Neural cell (in vitro differentiated cells): Measurements from ENCODE around the gene TTC9B. TPM values are rescaled to one million over a fixed set of nuclear protein-coding genes. Genes with fewer than 3 reads are reported as not detected.

Experiments used
- H2AFZ ChIP-seq: fragments of 200-600, 300-800 bp; sonication (generic), shearing (Covaris generic); 2 replicates; pipeline ENCODE4 v1.6.0; 2014; ENCODE audit warnings: low read depth, mild to moderate bottlenecking, antibody characterized with exemption, low read length, moderate library complexity
- H3F3A ChIP-seq: fragments of 200-600 bp; shearing (Covaris generic); 2 replicates; pipeline ENCODE4 v1.6.1; 2016; ENCODE audit warnings: mild to moderate bottlenecking, moderate library complexity, mixed read lengths, antibody characterized with exemption, low read length; ENCODE audit not compliant: insufficient read depth, poor library complexity, severe bottlenecking
- H3K27ac ChIP-seq: fragments of 200-600, 300-800 bp; sonication (generic), shearing (Covaris generic); 2 replicates; pipeline ENCODE4 v1.5.1; 2014; ENCODE audit warnings: mild to moderate bottlenecking, low read length, moderate library complexity
- H3K27me3 ChIP-seq: fragments of 300-800, 200-600 bp; sonication (generic), shearing (Covaris generic); 2 replicates; pipeline ENCODE4 v1.6.0; 2014; ENCODE audit warnings: mild to moderate bottlenecking, low read depth, low read length, moderate library complexity; ENCODE audit not compliant: insufficient read depth
- H3K36me3 ChIP-seq: fragments of 300-800, 200-600 bp; sonication (generic), shearing (Covaris generic); 2 replicates; pipeline ENCODE4 v1.5.1; 2014; ENCODE audit warnings: mild to moderate bottlenecking, antibody characterized with exemption, low read length, moderate library complexity; ENCODE audit not compliant: insufficient read depth
- H3K4me2 ChIP-seq: fragments of 300-800, 200-600 bp; sonication (generic), shearing (Covaris generic); 2 replicates; pipeline ENCODE4 v1.6.0; 2014; ENCODE audit warnings: mild to moderate bottlenecking, low read length
- H3K4me3 ChIP-seq: fragments of 300-800, 200-600 bp; sonication (generic), shearing (Covaris generic); 2 replicates; pipeline ENCODE4 v1.5.1; 2014; ENCODE audit warnings: mild to moderate bottlenecking, low read length, moderate library complexity
- H3K79me2 ChIP-seq: fragments of 200-600 bp; shearing (Covaris generic); replicated peaks from 2 replicates; pipeline ENCODE4 v1.6.0; 2014; ENCODE audit warnings: mild to moderate bottlenecking, low read length, moderate library complexity; ENCODE audit not compliant: insufficient read depth
- H3K9ac ChIP-seq: fragments of 300-800, 200-600 bp; sonication (generic), shearing (Covaris generic); 2 replicates; pipeline ENCODE4 v1.6.1; 2016; ENCODE audit warnings: mild to moderate bottlenecking, low read length, mixed read lengths
- H3K9me2 ChIP-seq: fragments of 200-600 bp; shearing (Covaris generic); 2 replicates; pipeline ENCODE4 v1.6.1; 2016; ENCODE audit warnings: mild to moderate bottlenecking, low read length, mixed read lengths; ENCODE audit not compliant: insufficient read depth
- H3K9me3 ChIP-seq: fragments of 200-600, 300-800 bp; sonication (generic), shearing (Covaris generic); 2 replicates; pipeline ENCODE4 v1.6.1; 2016; ENCODE audit warnings: mild to moderate bottlenecking, mixed run types, low read length, moderate library complexity, mixed read lengths
- H4K20me1 ChIP-seq: fragments of 200-600 bp; shearing (Covaris generic); 2 replicates; pipeline ENCODE4 v1.6.1; 2016; ENCODE audit warnings: mild to moderate bottlenecking, mixed run types; ENCODE audit not compliant: insufficient read depth
- EP300 ChIP-seq: fragments of 450-650 bp; conservative IDR thresholded peaks from 2 replicates; pipeline ENCODE4 v1.6.1; 2014; ENCODE audit warnings: antibody characterized with exemption, mild to moderate bottlenecking, moderate library complexity; ENCODE audit not compliant: poor library complexity, severe bottlenecking
- EZH2 ChIP-seq: fragments of 200-600, 300-800 bp; shearing (Covaris generic), sonication (generic); IDR thresholded peaks from 2 replicates; pipeline ENCODE4 v1.6.1; 2014; ENCODE audit warnings: antibody characterized with exemption, low read length, borderline replicate concordance, mild to moderate bottlenecking; ENCODE audit not compliant: insufficient read depth, poor library complexity, severe bottlenecking
- MXI1 ChIP-seq: fragments of 450-650 bp; conservative IDR thresholded peaks from 2 replicates; pipeline ENCODE4 v1.6.1; 2014; ENCODE audit warnings: antibody characterized with exemption, mild to moderate bottlenecking; ENCODE audit not compliant: poor library complexity, severe bottlenecking
- POLR2AphosphoS5 ChIP-seq: IDR thresholded peaks from 2 replicates; pipeline ENCODE4 v1.6.1; 2012
- RAD21 ChIP-seq: fragments of 450-650 bp; conservative IDR thresholded peaks from 2 replicates; pipeline ENCODE4 v1.6.1; 2014; ENCODE audit warnings: antibody characterized with exemption, mild to moderate bottlenecking, moderate library complexity
- SMC3 ChIP-seq: fragments of 450-650 bp; conservative IDR thresholded peaks from 2 replicates; pipeline ENCODE4 v1.6.1; 2014; ENCODE audit warnings: antibody characterized with exemption, mild to moderate bottlenecking, moderate library complexity; ENCODE audit not compliant: poor library complexity
- TAF1 ChIP-seq: IDR thresholded peaks from 2 replicates; pipeline ENCODE4 v1.6.1; 2012; ENCODE audit warnings: low read depth
- polyA plus RNA-seq: library from polyadenylated mRNA; depleted of rRNA; stranded (reverse); fragments of >200 nt; gene quantifications from 2 replicates; pipeline ENCODE4 v1.2.3, GENCODE V29; 2014
- TF ChIP-seq, protein P1 (sequence below): fragments of 450-650 bp; IDR thresholded peaks from 2 replicates; pipeline ENCODE4 v1.5.1; 2014; ENCODE audit warnings: antibody characterized with exemption, mild to moderate bottlenecking, moderate library complexity; ENCODE audit not compliant: poor library complexity, severe bottlenecking
- TF ChIP-seq, protein P2 (sequence below): IDR thresholded peaks from 2 replicates; pipeline ENCODE4 v1.6.1; 2012; ENCODE audit warnings: borderline replicate concordance

Gene TTC9B
- polyA plus RNA-seq, 1 donor from 2014 or later = 111 TPM

- Histone ChIP-seq H3K27me3 (peaks cover 13% of the 10 kb centered on the region), H2AFZ (no peak overlapping the region), H3K4me3 (no peak overlapping the region), H3K9me3 (no peaks in the 10 kb centered on the region), H3K4me2 (no peak overlapping the region), H3K9me2 (no peaks in the 10 kb centered on the region), H3K9ac (no peak overlapping the region), H3K79me2 (no peaks in the 10 kb centered on the region), H3F3A (no peaks in the 10 kb centered on the region), H4K20me1 (no peaks in the 10 kb centered on the region), H3K27ac (no peak overlapping the region), H3K36me3 (no peaks in the 10 kb centered on the region)
- no peak for TF ChIP-seq SMC3
- TF ChIP-seq, protein P1, sequence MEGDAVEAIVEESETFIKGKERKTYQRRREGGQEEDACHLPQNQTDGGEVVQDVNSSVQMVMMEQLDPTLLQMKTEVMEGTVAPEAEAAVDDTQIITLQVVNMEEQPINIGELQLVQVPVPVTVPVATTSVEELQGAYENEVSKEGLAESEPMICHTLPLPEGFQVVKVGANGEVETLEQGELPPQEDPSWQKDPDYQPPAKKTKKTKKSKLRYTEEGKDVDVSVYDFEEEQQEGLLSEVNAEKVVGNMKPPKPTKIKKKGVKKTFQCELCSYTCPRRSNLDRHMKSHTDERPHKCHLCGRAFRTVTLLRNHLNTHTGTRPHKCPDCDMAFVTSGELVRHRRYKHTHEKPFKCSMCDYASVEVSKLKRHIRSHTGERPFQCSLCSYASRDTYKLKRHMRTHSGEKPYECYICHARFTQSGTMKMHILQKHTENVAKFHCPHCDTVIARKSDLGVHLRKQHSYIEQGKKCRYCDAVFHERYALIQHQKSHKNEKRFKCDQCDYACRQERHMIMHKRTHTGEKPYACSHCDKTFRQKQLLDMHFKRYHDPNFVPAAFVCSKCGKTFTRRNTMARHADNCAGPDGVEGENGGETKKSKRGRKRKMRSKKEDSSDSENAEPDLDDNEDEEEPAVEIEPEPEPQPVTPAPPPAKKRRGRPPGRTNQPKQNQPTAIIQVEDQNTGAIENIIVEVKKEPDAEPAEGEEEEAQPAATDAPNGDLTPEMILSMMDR = no peak
- TF ChIP-seq RAD21 = no peak
- no peak for TF ChIP-seq EZH2
- no peak for TF ChIP-seq TAF1
- TF ChIP-seq, protein P2, sequence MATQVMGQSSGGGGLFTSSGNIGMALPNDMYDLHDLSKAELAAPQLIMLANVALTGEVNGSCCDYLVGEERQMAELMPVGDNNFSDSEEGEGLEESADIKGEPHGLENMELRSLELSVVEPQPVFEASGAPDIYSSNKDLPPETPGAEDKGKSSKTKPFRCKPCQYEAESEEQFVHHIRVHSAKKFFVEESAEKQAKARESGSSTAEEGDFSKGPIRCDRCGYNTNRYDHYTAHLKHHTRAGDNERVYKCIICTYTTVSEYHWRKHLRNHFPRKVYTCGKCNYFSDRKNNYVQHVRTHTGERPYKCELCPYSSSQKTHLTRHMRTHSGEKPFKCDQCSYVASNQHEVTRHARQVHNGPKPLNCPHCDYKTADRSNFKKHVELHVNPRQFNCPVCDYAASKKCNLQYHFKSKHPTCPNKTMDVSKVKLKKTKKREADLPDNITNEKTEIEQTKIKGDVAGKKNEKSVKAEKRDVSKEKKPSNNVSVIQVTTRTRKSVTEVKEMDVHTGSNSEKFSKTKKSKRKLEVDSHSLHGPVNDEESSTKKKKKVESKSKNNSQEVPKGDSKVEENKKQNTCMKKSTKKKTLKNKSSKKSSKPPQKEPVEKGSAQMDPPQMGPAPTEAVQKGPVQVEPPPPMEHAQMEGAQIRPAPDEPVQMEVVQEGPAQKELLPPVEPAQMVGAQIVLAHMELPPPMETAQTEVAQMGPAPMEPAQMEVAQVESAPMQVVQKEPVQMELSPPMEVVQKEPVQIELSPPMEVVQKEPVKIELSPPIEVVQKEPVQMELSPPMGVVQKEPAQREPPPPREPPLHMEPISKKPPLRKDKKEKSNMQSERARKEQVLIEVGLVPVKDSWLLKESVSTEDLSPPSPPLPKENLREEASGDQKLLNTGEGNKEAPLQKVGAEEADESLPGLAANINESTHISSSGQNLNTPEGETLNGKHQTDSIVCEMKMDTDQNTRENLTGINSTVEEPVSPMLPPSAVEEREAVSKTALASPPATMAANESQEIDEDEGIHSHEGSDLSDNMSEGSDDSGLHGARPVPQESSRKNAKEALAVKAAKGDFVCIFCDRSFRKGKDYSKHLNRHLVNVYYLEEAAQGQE = no peak
- TF ChIP-seq EP300 = no peak
- TF ChIP-seq POLR2AphosphoS5 = no peak
- TF ChIP-seq MXI1 = no peak
Observed at GRCh38 chr19:40228863-40229262, 10.7 kb upstream of the TTC9B start.

DNA sequence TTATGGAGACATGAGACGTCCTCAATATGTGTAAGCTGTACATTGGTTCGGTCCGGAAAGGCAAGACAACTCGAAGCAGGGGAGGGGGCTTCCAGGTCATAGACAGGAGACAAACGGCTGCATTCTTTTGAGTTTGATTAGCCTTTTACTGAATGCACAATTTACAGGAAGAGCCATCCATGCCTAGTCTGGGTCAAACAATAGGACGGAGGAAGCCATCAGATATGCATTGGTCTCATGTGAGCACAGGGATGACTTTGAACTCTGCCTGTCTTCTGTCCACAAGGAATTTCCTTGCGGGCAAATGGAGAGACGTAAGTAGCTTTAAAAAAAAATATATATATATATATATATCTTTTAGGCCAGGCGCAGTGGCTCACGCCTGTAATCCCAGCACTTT is 10.2 kb upstream of the TTC9B start:
- H3K4me3 ChIP-seq = no peak overlapping the region
- no peaks in the 10 kb centered on the region for H3K9me2 ChIP-seq
- H3K79me2 ChIP-seq = no peaks in the 10 kb centered on the region
- H3K27me3 ChIP-seq = peaks cover 13% of the 10 kb centered on the region
- no peak overlapping the region for H2AFZ ChIP-seq
- H4K20me1 ChIP-seq = no peaks in the 10 kb centered on the region
- H3K9me3 ChIP-seq = no peaks in the 10 kb centered on the region
- H3F3A ChIP-seq = no peaks in the 10 kb centered on the region
- no peak overlapping the region for H3K4me2 ChIP-seq
- no peak overlapping the region for H3K9ac ChIP-seq
- no peak for TF ChIP-seq EZH2
- no peak for TF ChIP-seq SMC3
- TF ChIP-seq, protein P1 = no peak
- TF ChIP-seq, protein P2 = no peak
- TF ChIP-seq MXI1 = no peak
- no peak for TF ChIP-seq POLR2AphosphoS5
- no peak for TF ChIP-seq RAD21
- no peak for TF ChIP-seq TAF1
- TF ChIP-seq EP300 = no peak
- H3K27ac ChIP-seq = no peak overlapping the region
- H3K36me3 ChIP-seq = no peaks in the 10 kb centered on the region
